GM18868 (cell line): ENCODE results near the gene PRCC.

Source experiments
- ATAC-seq: cut with Tn5 transposase; IDR thresholded peaks from one replicate; pipeline ENCODE4 v1.9.1; 2021; ENCODE audit warnings: mild to moderate bottlenecking, moderate library complexity; ENCODE audit not compliant: unreplicated experiment

The PRCC gene

DNA sequence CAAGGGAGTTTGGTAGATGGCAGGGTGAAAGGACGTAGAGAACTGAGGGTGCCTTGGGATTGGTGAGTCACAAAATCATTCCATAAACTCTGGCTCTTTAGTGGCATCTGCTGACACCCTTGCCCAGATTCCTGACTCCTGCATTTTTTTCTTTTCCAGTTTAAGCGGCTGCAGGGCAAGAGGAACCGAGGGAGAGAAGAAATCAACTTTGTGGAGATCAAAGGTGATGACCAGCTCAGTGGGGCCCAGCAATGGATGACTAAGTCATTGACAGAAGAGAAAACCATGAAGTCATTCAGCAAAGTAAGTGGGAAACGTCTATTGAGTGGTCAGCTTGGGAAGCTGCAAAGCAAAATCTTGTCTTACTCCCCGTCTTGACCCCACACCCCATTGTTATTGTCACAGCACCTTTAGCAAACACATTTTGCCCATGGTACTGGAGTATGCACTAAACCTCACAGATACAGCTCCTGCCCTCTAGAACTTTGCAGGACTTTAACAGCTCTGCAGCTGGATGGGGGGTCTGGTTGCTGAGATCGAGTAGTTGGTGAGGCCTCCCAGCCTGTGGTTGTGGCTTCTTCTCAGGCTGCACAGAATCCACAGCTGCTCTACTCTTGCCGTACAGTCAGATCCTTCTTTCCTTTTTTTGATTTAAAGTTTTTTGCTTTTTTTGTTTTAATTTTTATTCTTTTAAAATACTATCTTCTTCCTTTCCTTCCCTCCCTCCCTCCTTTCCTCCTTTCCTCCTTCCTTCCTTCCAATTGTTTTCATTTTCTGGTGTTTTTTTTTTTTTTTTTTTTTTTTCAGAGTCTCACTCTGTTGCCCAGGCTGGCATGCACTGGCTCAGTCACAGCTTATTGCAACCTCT, 27.4 kb downstream of the PRCC start:
- no peak for ATAC-seq

DNA sequence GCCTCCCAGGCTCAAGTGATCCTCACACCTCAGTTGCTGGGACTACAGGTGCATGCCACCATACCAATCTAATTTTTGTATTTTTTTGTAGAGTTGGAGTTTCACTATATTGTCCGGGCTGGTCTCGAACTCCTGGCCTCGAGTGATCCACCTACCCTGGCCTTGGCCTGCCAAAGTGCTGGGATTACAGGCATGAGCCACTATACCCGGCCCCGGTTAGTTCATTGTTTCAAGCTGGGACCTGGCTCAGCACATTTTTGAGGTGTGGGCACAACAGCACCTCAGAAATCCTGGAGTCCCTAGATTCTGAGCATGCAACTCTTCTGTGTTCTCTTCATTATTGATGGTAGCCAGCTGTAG, 28.0 kb downstream of the PRCC start:
- no peak for ATAC-seq

DNA sequence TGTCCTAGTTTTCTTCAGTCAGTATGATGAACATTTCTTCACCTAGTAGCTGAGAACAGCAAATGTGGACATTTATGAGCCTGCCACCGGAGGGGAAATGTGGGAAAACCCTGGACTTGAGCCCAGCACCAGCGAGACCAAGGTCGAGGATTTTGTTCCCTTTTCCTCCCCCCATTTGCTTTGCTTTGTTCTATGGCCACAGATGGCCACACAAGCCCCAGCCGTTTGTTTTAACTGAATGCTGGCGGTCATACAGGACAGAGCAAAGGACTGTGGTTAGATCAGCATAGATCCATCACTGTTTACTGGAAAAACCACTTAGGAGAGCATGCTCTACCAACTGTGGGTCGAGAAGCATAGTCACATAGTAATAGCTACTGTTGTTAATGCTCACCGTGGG, 28.5 kb downstream of the PRCC start:
- no peak for ATAC-seq

DNA sequence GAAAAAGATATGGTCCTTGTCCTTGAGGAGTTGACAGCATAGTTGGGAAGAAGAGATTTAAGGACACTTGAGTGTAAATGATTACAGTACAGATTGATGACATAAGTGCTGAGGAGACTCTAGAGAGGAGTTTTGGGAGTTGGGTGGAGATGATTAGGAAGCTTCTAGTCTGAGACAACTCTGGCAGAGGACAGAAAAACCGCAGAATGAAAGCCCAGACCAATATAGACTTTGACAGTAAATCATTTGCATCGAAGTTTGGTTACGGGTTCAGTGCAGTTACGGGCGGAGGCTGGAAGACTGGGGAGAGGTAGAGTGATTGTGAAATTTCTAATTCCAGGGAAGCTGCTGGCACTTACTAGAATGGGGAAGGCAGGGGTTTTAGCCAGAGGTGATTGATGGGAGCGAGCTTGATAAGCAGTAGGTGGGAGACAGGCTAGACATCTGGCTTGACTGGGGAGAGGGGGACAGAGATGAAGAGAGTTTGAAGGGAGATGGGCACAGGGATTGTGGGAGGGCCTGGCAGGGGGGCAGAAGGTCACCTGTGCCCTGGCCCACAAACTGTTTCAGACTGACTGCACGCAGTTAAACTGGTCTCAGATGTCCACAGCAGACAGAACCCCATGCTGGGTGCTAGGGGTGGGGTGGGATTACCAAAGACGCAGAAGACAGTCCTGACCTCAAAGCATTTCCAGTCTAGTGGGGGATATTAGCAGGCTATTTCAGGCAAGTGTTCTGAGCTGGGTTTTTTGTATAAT, 29.2 kb downstream of the PRCC start:
- ATAC-seq = no peak

DNA sequence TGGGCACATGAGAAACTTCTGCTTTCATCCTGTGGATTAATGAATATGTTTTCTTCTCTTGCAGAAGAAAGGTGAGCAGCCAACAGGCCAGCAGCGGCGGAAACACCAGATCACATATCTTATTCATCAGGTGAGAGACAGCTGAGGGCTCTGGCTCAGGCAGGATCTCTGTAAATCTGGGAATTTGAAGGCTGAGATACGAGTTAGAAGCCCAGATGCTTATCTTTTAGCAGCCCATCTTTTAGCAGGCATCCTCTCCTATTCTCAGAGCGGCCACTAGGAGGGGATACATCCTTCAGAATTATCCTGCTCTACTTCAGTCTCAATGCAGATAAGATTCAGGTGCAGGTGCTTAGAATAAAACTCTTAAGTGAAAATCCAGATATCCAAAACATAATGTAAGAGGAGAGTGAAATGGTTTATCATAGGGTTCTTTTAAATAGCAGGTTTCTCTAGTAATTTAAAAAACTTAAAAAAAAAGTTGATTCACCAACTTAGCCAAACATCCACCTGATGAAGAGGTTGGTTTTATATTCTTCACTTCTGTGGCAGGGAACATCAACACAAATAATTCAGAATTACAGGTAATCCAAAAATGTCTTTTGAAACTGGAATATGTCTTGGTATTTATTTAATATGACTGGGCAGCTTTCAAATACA, 30.0 kb downstream of the PRCC start:
- ATAC-seq = no peak

DNA sequence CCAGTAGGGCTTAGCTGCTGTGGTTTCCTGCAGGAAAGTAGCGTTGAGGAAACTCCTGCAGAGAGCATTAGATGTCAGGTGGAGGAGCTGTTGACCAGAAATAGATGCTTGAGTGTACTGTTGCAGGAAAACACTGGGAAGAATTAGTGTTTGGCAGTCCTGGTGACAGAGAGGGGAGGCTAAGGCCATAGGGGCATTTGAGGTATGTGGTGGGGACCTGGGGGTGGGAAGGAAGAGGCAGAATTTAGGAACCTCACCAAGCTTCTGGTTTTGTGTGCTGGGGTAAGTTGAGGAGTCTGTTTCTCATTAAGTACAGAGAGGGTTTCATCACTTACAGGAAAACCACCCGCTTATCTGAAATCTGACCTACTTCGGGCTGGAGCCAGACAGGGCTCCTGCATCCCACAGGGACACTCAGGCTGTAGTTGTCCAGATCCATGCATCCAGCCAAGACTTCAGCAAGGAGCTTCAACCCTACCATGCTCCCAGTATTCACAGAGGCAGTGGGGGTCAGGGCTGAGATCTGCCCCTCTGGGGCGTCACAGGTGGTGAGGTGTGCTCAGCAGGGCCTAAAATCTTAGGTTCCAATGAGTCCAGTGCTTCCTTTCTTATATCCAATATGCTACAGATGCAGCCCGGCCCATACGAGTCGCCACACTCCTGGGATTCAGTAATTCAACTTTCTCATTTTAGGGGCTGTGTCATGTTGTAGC, 34.2 kb downstream of the PRCC start:
- ATAC-seq = no peak

DNA sequence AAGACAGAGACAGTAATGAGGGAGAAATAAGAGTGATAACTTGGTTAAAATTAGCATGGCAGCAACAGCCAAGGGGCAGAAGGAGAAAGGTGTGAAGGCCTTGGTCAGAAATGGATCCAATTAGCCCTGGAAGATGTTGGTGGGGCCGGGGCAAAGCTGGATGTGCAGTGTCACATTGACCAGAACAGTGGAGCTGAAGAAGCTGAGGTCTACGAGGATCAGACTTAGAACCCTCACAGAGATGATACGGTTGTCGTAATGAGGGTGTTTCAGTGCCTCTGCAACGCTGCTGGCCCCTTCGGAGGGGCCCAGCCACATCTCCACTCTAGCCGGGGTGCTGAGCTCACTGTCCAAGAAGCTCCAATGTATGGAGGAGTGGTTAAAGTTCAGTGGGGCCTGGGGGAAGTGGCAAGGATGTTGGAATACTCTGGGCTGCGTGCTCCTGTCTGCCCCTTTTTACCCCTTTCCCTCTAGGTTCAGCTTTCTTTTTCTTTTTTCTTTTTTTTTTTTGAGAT, 35.1 kb downstream of the PRCC start:
- no peak for ATAC-seq

DNA sequence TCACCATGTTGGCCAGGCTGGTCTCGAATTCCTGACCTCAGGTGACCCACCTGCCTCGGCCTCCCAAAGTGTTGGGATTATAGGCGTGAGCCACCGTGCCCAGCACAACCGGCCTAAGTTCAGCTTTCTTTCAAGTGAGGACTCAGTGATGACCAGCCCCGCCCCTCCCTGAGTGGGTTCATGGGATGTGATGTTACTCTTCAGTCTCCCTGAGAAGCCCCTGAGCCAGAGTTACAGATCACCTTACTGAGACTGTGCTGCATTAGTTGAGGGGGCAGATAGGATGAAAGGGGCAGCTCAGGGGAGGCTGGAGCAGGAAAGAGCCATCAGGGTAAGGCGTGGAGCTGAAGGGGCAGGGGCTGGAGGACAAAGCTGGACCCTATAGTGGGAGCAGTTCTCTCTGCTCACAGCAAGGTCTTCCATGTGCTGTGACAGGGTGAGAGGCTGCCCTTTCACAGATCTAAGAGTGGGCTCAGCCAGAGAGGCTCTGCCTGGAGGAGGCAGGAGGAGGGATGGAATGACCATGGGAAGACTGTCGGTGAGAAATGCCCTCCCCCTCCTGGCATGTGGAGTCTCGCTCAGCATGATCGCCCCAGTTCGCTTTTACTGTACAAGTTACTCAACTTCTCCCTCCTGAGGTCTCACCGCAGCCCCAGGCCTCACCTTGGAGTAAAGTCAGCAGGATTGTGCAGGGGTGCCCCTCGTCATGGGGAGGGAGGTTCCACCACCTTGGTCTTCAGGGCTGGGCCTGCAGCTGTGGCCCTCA, 35.9 kb downstream of the PRCC start:
- ATAC-seq = no peak

DNA sequence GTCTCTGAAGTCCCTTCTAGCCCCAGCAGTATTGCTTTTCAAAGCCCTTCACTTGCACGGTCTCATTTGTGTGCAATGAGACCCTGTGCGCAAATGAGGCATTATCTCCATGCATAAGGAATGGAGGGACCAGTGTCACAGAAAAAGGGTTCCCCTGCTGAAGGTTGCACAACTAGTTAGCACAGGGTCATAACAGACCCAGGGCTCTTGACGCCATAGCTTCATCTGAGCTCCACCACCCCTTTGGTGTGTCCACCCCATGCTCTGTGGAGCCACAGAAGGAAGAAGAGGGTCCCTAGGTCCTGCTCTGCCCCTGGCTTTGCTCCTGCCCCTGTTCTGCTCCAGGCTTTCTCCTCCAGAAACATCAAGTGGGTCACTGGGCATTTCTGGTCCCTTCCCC, 36.7 kb downstream of the PRCC start:
- ATAC-seq = no peak

DNA sequence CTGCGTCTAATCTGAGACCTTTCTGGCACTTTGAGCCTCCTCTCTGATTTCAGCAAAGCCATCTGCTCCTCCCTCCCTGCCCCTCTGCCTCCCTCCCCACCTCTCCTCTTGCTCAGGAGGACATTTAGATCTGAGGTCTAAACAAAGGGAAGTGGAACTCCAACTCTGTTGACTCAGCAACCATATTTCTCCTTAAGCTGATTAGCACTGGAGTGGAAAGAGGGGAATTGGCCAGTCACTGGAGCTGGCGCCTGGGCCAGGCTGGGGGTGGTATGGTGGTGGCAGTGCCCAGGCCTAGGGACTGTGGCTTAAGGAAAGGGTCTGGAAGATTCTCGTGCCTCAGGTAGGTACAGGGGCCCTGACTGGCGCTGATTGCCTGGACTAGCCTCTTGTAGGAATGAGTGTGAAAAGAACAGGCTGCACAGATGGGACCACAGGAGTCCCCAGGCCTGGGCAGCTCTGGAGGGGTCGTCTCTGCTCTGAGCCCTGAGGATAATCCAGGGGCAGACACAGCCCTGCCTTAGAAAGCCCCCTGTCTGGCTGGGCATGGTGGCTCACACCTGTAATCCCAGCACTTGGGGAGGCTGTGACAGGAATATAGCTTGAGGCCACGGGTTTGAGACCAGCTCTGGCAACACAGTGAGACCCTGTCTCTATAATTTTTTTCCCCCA, 37.4 kb downstream of the PRCC start:
- no peak for ATAC-seq

DNA sequence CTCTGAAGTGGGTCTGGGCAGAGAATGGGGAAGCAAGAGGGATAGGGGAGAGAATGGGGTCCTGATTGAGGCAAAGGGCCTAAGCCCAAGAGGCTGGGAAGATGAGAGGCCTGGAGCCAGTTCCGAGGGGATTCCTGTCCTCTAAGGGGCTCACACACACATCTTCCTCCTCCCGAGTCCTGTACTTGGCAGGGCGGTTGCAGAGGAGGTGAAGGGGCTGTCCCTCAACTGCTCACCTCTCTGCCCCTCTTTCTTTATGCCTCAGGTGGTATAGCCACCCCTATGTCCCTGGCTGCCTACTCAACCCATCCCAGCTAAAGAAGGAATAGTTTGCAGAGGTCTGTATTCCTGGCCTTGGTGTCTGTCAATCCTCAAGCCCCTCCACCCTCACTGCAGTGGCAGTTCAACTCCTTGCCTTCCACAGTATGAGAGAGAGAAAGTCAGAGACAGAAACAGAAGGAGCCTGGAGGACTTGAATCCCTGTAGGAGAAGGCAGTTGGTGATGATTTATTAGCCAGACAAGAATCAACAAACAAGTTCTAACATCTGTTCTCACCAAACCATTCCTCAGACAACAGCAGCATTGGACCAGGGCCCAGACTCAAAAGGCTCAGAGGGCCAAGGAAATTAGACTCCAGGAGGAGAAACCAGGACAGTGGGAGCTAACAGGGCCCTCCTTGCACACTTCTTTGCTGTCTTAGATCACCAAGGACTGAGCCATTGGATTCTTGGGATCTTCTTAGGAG, 38.6 kb downstream of the PRCC start:
- ATAC-seq = no peak

DNA sequence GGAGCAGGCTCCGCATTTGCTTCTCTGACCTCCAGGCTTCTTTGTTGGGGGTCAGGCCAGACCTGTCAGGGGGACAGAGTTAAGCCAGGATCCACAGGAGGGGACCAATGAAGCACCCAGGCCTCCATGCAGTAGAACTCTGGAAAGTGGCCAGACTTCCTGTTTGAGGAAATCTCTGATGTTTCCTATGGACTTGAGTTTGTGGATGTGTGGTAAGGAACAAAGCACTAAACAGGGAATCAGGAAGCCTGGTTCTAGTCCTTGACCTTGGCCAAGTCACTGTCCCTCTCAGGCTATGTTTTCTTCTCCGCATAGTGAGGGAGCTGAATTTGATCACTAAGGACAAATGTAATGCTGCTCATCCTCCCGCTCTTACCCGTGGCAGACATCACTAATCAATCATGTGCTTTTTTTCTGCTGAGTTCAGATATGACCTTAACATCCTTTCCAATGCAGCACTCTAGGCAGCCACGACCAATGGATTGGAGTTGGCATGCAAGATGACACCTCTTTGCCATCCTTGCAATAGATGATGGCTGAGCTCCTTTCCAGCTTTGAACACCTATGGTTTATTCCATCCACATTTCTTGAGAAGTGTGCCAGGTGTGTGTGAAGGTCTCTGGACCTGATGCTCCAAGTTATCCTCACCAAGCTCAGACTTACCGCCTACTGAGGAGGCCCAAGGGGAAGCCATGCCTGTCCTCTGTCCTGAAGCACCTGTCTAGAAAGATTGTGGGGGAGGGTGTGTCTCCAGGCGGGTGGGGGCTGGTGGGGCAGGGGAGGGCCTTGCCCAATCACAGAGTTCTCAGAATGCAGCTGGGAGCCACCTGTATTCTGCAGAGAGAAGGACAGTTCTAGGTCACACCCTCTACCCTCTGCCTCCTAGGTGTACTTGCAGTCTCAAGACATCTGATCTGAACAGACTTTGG, 39.4 kb downstream of the PRCC start:
- ATAC-seq = no peak

DNA sequence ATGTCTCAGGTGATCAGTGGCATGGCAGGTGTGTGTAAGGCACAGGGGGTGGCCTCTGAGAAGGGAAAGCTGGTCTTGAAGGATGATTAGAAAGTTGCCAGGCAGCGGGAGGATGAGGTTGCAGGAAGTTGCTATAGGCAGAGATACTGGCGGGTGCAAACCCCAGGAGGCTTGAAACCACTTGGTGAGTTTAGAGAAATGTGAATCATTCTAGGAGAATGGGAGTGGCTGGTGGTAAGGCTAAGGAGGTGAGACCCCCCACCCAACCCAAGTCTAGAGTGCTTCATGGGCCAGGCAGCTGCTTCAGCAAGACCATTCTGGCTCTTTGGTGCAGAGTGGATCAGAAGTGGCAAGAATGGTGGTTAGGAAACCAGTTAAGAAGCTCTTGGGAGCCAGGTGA, 40.3 kb downstream of the PRCC start:
- no peak for ATAC-seq

DNA sequence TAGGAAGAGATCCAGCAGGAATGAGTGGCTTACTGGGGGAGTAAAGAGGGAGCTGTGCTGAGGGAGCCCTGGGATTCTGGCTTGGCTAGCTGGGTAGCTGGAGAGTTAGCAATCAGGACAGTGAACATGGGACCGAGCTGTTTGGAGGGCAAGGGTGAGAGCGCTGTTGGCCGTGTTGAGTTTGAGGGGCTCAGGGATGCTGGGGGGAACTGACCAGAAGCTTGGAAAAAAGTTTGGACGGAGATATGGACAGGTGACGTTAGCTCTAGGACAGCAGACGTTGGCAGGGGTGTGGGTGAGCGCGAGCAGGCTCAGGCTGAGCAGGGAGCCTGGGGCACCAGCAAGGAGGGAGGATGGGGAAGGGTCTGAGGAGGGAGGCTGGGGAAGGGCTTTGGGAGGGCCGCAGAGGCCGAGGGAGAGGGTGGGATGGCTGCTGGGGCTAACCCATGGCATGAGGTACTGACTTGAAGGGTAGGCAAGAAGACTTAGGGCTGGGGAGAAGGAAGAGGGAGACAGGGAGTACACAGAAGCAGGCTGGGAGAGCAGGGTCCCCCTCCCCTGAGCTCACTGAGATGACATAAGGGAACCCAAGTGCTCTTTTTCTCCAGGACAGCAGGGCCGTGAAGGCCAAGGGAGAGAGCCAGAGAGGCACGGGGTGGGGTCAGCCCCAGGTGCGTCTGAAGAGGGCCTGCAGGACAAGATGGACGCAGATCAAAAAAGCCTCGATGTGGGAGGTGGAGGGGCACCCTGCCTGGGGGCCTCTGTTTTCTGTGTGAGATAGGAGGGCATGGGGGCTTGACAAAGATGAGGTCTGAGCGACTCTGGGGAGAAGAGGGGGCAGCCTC, 41.1 kb downstream of the PRCC start:
- no peak for ATAC-seq

DNA sequence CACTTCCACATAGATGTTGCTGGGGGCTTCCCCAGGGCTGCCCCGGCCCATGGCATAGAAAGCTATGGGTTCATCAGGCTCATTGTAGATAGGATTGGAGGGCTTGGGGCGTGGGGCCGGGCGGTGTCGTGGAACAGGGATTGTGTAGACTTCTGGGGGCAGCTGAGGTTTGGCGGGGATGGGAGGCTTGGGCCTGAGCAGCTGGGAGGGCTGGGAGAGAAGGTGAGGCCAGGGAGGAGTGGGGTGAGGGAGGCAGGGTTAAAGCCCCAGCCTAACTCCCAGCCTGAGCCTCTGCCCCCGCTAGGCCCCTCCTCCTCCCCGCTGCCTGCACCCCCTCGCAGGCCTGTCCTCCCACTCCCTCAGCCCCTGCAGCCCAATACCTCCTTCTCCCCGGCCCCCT, 41.9 kb downstream of the PRCC start:
- ATAC-seq = no peak

DNA sequence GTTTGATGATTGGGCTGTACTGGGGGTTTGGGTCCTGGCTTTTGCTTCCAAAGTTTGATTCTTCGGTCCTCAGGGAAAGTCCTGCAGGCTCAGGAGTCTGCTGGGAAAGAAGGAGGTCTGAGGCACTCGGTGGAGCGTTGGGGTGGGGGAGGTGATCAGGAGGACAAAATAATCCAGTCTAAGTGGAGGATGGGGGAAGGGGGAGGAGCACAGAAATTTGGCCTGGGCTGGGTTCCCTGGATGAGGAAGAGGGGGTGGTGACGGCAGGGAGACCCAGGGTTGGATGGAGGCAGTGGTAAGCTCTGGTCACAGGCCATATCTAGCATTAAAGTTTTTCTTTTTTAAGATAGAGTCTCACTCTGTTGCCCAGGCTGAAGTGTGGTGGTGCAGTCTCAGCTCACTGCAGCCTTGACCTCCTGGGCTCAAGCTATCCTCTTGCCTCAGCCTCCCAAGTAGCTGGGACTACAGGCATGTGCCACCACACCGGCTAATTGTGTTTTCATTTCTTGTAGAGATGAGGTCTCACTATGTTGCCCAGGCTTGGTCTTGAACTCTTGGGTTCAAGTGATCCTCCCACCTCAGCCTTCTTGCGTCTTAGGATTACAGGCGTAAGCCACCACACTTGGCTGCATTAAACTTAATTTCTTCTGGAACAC, 42.5 kb downstream of the PRCC start:
- ATAC-seq = no peak

DNA sequence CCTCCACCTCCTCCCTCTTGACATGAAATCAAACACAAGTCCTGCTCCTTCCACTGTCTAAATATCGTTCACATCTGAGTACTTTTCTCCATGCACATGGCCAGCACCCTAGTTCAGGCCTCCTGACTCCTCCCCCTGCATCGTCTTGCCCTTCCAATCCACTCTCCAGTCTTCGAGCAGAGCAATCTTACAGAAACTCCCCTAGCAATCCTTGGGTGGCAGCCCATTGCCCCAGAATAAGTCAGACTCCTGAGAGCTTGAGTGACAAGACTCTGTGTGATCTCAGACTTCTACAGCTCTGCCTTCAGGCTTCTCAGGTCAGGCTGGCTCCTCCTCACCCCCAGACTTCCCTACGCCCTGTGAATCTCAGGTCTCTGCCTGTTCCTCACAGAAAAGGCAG, 43.8 kb downstream of the PRCC start:
- ATAC-seq = no peak
